Activated naive CD8-positive, alpha-beta T cell treated with anti-CD3 and anti-CD28 coated beads, Interleukin-2, amount 50 U/mL, for 24 hours (primary cell): Measurements from ENCODE around the gene EIF4G3.

Experiments used
- ATAC-seq: fragments of 150-1000 bp; cut with Tn5 transposase; one replicate; pipeline ENCODE4 v1.10.0; 2021
- DNase-seq: peaks from one replicate; pipeline ENCODE4 v3.0.0; 2021
- H3K27ac Mint-ChIP-seq: one replicate; pipeline ENCODE4 v1.8.0; 2021; ENCODE audit warnings: mild to moderate bottlenecking, mixed read lengths
- H3K27me3 Mint-ChIP-seq: one replicate; pipeline ENCODE4 v1.8.0; 2021; ENCODE audit warnings: mixed read lengths
- H3K36me3 Mint-ChIP-seq: one replicate; pipeline ENCODE4 v1.8.0; 2021; ENCODE audit warnings: low read depth, mixed read lengths
- H3K4me1 Mint-ChIP-seq: one replicate; pipeline ENCODE4 v1.8.0; 2021; ENCODE audit warnings: mixed read lengths
- H3K4me3 Mint-ChIP-seq: one replicate; pipeline ENCODE4 v1.8.0; 2021; ENCODE audit warnings: mild to moderate bottlenecking, moderate library complexity, mixed read lengths
- H3K9me3 Mint-ChIP-seq: one replicate; pipeline ENCODE4 v1.8.0; 2021; ENCODE audit warnings: mixed read lengths

The EIF4G3 gene

GRCh38 chr1:20786253-20787028 is 390.3 kb downstream of the EIF4G3 start:
- DNase-seq = peak; percentile 98
- H3K27ac Mint-ChIP-seq = peak overlapping the region; percentile 97
- H3K9me3 Mint-ChIP-seq = no peaks in the 10 kb centered on the region
- ATAC-seq = peak; percentile 81
- peak overlapping the region; percentile 92 for H3K4me3 Mint-ChIP-seq
- H3K27me3 Mint-ChIP-seq = no peaks in the 10 kb centered on the region
- peaks cover 43% of the 10 kb centered on the region for H3K4me1 Mint-ChIP-seq
- peaks cover 11% of the 10 kb centered on the region for H3K36me3 Mint-ChIP-seq

- Mint-ChIP-seq H3K27ac (peak overlapping the region; percentile 97), H3K4me3 (peak overlapping the region; percentile 92), H3K36me3 (peaks cover 14% of the 10 kb centered on the region), H3K9me3 (no peaks in the 10 kb centered on the region), H3K27me3 (no peaks in the 10 kb centered on the region), H3K4me1 (peaks cover 47% of the 10 kb centered on the region)
- DNase-seq (no peak), ATAC-seq (peak; percentile 4)
Measured at GRCh38 chr1:20785907-20786252, 390.8 kb downstream of the EIF4G3 start.

GRCh38 chr1:20775700-20776099 is 401.0 kb downstream of the EIF4G3 start:
- H3K4me3 Mint-ChIP-seq = no peak overlapping the region
- H3K36me3 Mint-ChIP-seq = peaks cover 53% of the 10 kb centered on the region
- H3K9me3 Mint-ChIP-seq = no peaks in the 10 kb centered on the region
- H3K27ac Mint-ChIP-seq = no peak overlapping the region
- no peak for DNase-seq
- no peaks in the 10 kb centered on the region for H3K27me3 Mint-ChIP-seq
- ATAC-seq = no peak
- peaks cover 9% of the 10 kb centered on the region for H3K4me1 Mint-ChIP-seq

GRCh38 chr1:20771780-20772179 is 404.9 kb downstream of the EIF4G3 start:
- DNase-seq (no peak), ATAC-seq (no peak)
- peaks cover 48% of the 10 kb centered on the region for H3K36me3 Mint-ChIP-seq
- no peaks in the 10 kb centered on the region for H3K4me1 Mint-ChIP-seq
- H3K27ac Mint-ChIP-seq = no peak overlapping the region
- no peak overlapping the region for H3K4me3 Mint-ChIP-seq
- H3K9me3 Mint-ChIP-seq = no peaks in the 10 kb centered on the region
- no peaks in the 10 kb centered on the region for H3K27me3 Mint-ChIP-seq

GRCh38 chr1:20770314-20771087 is 406.2 kb downstream of the EIF4G3 start:
- Mint-ChIP-seq H3K27me3 (no peaks in the 10 kb centered on the region), H3K27ac (no peak overlapping the region), H3K9me3 (no peaks in the 10 kb centered on the region), H3K4me1 (no peaks in the 10 kb centered on the region), H3K36me3 (peaks cover 56% of the 10 kb centered on the region), H3K4me3 (no peak overlapping the region)
- ATAC-seq = no peak
- no peak for DNase-seq

GRCh38 chr1:20767271-20767670 is 409.4 kb downstream of the EIF4G3 start:
- ATAC-seq = no peak
- Mint-ChIP-seq H3K27ac (no peak overlapping the region), H3K27me3 (no peaks in the 10 kb centered on the region), H3K9me3 (no peaks in the 10 kb centered on the region), H3K36me3 (peaks cover 55% of the 10 kb centered on the region), H3K4me1 (no peaks in the 10 kb centered on the region), H3K4me3 (no peak overlapping the region)
- no peak for DNase-seq

GRCh38 chr1:20763417-20763816 is 413.3 kb downstream of the EIF4G3 start:
- H3K4me3 Mint-ChIP-seq = no peak overlapping the region
- no peaks in the 10 kb centered on the region for H3K9me3 Mint-ChIP-seq
- DNase-seq (no peak), ATAC-seq (no peak)
- no peak overlapping the region for H3K27ac Mint-ChIP-seq
- H3K4me1 Mint-ChIP-seq = no peaks in the 10 kb centered on the region
- H3K27me3 Mint-ChIP-seq = no peaks in the 10 kb centered on the region
- peaks cover 51% of the 10 kb centered on the region for H3K36me3 Mint-ChIP-seq

- H3K27ac Mint-ChIP-seq = no peak overlapping the region
- ATAC-seq (no peak), DNase-seq (no peak)
- no peak overlapping the region for H3K4me3 Mint-ChIP-seq
- H3K9me3 Mint-ChIP-seq = no peaks in the 10 kb centered on the region
- H3K36me3 Mint-ChIP-seq = peaks cover 50% of the 10 kb centered on the region
- H3K4me1 Mint-ChIP-seq = no peaks in the 10 kb centered on the region
- H3K27me3 Mint-ChIP-seq = no peaks in the 10 kb centered on the region
Measured at GRCh38 chr1:20760322-20760721, 416.4 kb downstream of the EIF4G3 start.
